GM18502 (cell line): Measurements from ENCODE around the gene BORCS6.
A peak's percentile ranks its signal among the peaks of the same experiment; 100 is the strongest.
"Not testable (repeated sequence)": the region's sequence is repeated elsewhere in the genome, so short reads cannot be mapped to it uniquely, and the experiment has no call there.

Experiments used
- ATAC-seq: cut with Tn5 transposase; IDR thresholded peaks from one replicate; pipeline ENCODE4 v1.9.1; 2021; ENCODE audit warnings: mild to moderate bottlenecking; ENCODE audit not compliant: unreplicated experiment, poor library complexity

Gene BORCS6

GRCh38 chr17:8175795-8176196 lies 14.2 kb downstream of the BORCS6 start:
- ATAC-seq, result no peak

GRCh38 chr17:8173871-8174322 lies 16.1 kb downstream of the BORCS6 start:
- no peak for ATAC-seq

DNA sequence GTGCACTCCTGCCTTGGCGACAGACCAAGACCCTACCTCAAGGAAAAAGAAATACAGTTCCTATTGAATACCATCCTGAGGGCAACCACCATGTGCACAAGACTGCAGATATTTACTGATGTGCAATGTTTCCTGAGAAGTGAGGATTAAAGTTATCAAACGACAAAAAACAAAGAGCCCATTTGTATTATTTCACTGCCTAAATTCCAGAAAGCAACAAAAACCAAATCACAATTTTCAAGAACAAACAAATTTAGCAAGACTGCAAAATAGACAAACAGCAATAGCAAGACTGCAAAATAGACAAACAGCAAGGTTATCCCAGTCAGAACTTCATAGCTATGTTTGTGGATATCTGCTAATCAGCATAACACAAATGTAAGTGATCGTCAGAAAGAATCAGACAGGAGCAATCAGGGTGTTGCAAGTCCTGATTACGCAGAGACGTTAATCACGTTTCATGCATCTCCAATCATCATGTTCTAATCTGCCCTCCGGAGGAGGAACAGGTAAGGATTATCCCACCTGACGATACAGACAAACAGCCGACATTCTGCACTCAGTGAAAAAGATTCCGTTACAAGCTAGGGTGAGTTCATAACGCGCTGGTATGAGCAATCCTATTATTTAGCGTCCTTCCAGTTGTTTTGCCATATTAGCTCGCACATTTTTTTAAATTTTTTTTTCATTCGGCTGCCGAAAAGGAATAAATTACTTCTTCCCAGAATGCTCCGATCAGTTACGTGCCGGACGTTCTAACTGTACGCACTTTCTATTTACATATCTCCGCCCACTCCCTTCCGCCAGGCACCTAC lies 16.7 kb downstream of the BORCS6 start:
- peak; percentile 62 for ATAC-seq

DNA sequence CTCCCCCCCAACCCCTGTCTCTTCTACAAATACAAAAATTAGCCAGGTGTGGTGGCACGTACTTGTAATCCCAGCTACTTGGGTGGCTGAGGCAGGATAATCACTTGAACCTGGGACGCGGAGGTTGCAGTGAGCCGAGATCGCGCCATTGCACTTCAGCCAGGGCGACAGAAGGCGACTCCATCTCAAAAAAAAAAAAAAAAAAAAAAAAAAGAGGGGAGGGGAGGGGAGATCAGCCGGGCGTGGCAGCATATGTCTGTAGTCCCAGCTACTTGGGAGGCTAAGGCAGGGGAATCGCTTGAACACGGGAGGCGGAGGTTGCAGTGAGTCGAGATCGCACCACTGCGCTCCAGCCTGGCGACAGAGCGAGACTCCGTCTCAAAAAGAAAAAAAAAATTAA lies 19.8 kb downstream of the BORCS6 start:
- ATAC-seq, result not testable (repeated sequence)

DNA sequence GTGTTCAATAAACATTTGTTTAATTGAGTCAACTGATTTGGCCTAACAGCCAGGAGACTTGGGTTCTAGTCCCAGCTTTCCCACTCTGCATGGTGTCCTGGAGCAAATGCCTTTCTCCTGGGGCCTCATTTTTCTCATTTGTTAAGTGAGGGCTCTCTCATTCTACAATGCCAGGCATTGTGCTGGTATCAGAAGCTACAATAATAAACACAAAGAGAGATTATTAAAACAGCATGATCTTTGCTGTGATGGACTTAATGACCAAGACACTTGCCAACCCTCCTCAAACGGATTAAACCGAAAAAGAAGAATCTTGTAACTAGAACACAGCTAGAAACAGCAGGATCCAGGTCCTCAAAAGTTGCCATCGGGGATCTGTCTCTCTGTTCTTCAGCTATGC lies 22.5 kb downstream of the BORCS6 start:
- ATAC-seq, result no peak

GRCh38 chr17:8166731-8167130 lies 23.2 kb downstream of the BORCS6 start:
- ATAC-seq, result no peak

DNA sequence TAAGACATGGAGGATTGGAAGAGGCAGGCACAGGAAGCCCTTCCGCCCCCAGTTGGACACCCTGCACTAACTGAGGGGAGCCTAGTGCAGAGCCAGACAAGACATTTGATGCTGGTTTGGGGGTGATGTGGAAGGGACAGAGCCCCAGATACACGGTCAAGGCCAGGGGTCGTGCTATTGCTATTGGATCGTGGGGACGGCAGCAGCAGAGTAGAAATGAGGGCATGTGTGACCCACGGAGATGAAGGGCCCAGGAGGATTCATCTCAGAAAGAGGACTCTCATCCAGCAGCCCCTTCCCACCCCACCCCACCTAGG lies 25.2 kb downstream of the BORCS6 start:
- ATAC-seq, result no peak

GRCh38 chr17:8163978-8164814 lies 25.8 kb downstream of the BORCS6 start:
- ATAC-seq, result no peak

DNA sequence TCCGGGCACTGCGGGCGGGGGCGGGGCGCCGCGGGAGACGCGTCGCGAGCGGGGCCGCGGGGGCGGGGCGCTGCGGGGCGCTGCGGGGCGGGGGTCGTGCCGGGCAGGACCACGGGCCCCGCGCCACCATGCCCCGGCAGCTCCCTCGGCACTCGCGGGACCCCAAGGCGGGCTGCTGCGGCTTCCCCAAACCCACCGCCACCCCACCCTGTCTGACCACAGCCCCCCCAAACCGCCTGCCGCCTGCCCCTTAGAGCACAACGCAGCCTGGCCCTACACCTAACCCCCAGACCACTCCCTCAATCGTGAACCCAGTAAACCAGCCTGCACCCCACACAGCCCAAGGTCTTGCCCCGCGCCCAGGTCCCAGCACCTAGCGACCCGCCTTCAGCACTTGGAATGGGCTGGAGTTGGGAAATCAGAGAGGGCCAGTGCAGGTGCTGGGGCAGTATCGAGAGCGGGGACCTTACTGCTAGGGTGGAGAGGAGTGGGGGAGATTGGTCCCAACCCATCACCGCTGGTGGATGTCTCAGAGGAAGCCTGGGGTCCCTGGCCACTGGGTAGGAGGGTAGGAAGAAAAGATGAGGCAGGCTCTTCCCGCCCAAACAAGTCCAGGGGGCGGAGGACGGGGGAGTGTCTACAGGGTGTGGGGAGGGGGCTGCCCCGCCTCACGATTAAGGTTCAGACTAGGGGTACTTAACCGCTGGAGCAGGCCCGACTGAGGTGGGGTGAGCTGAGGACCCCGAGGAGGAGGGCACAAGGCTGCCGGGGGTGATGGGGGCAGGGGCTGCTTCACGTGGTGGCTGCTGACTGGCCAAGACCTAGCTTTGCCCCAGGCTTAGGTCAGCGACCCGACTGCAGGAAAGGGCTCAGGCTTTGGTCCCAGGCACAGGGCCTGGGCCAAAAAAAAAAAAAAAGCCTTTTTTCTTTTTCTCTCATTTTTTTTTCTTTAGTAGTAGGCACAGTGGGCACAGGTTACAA lies 26.7 kb downstream of the BORCS6 start:
- ATAC-seq, result no peak

DNA sequence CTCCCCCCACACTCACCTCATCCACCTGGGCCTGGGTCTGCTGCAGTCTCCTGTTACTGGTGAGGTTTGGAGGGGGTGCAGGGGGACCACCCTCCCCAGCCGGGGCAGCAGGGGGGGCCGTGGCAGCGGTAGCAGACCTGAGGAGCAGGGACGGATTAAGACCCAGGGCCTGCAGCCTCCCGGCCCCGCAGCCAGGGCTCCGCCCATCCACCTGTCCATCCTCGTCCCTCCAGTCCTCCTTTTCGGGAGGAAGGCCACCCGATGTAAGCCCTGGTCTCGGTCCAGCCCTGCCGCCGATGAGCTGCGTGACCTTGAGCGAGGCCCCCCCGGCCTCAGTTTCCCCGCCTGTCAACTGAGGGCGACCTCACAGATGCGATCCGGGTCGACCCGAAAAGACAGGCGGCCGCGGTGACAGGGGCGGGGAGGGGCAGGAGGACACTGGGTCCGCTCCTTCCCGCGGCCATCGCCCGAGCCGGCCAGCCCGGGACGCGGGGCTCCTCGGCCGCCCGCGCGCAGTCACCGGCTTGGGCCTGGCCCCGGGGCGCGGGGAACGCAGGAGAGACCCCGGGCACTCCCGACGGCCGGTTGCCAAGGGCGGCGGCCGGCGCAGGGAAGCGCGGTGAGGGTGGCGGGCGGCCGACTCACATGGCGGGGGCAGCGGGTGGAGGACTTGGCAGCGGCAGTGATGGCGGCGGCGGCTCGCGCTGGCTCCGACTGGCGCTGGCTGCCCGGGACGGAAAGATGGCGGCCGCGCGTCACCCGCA lies 27.6 kb downstream of the BORCS6 start, which contains the start of gene VAMP2:
VAMP2 (minus strand) TSS at position 716 of the 764 bp plus-strand sequence; CDS start at position 647, 69 bp downstream.
- ATAC-seq, result peak; percentile 41

GRCh38 chr17:8161289-8162232 lies 28.4 kb downstream of the BORCS6 start:
- no peak for ATAC-seq

GRCh38 chr17:8160741-8161221 lies 29.2 kb downstream of the BORCS6 start:
- no peak for ATAC-seq

- no peak for ATAC-seq
Measured at GRCh38 chr17:8160224-8160577, 29.8 kb downstream of the BORCS6 start.

DNA sequence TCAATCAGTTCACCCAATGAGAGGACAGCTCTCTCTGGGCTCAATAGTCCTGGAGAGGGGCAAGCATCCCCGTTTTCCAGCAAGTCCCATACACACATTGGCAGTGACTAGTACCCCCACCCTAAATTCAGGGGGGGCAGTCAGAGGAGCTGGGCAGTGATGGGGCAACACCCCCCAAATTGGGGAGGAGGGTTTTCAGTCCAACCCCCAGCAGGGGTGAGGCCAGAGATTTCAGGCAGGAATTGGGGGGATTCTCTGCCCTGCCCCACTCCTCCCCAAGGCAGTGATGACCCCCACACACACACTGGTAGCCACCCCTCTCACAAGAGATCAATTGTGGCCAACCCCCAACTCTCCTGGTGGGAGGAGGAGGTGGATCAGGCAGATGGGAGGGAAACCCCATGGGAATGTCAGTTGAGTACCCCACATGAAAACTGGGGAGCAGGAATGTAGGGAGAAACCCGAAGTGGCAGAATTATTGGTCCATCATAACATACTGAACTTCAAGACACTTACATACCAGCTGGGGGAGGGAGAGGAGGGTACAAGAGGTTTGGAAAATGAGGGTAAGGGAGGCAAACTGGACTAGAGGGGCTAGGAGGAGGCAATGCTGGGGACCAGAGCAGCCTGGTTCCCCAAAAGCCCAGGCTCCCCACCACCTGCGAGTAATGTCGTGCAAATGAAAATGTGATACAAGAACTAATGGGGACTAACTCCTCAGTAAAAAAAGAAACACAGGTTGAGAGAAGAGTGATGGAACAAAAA lies 30.3 kb downstream of the BORCS6 start:
- no peak for ATAC-seq

DNA sequence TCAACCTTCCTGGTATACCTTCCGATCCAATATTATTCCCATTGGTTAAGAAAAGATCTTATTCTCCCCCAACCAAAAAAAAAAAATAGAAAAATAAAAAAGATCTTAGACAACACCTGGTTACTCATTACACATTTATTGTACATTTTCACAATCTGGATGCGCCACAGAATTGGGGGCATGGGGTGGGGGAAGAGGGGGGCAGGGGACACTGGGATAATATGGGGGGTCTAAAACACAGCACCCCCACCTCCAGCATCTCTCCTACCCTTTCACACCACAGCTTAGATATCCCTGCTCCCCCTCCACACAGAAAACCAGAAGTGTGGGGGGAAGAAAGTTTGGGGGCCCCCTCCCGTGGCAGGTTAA lies 31.0 kb downstream of the BORCS6 start:
- ATAC-seq, result no peak

GRCh38 chr17:8158267-8159031 lies 31.5 kb downstream of the BORCS6 start:
- no peak for ATAC-seq
